ENCODE data around the gene PPP2R5B.

PPP2R5B gene

DNA sequence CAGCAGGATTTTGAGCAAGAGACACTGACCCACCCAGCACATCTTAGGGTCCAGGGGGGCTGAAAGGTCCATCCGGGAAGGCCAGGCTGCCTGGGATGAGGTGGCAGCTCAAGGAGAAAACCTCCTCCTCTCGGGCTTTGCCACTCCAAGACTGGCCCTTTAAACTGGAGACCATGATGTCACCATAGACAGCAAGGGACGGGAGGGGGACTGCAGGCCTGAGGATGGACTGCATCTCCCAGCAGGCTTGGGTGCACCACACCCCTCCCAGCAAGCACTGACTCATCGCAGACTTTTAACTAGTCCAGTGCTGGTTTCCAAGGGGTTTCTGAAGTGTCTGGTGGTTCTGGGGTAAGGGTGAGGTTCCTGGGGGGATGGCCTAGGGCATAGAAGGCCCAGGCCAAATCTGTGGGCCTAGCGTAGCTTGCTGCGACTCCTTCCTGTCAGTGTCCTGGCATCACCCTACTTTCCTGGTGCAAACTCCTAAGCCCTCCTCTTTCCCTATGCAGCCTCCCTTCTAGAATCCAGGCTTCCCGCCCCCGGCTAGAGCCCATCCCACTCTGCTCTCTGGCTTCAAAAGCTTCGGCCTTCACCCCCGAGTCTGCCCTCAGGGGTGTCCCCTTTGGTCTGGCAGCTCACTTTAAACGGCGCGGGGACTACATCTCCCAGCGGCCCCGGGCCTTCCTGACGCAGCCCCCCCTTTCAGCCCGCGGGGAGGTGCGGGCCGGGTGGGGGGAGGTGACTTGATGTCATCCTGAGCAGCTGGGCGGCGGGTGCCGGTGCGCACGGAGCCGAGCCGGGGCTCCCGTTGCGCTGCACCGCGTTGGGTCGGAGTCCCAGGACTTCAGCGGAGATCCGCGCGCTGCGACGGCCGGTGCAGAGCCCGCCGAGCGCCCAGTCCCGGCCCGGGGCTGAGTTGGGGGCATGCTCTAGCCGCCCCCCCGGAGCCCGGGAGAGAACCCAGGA, at the start of gene PPP2R5B (continued):
- TF ChIP-seq KLF16 (tag by site-specific recombination; IDR thresholded peaks at IDR 0.05) (peak; percentile 36; the same call in 1 of the 2 replicates), ZNF211 (tag by site-specific recombination; IDR thresholded peaks at IDR 0.05; ENCODE audit: low read depth) (no peak), ZNF366 (tag by site-specific recombination; conservative IDR thresholded peaks at IDR 0.05) (0 out of 2 replicates have a peak, but pooled peaks have one; percentile 9), ZNF132 (tag by site-specific recombination; IDR thresholded peaks at IDR 0.05; ENCODE audit: borderline replicate concordance) (no peak), ZNF423 (tag by site-specific recombination; IDR thresholded peaks at IDR 0.05) (peak; percentile 68; the same call in 1 of the 2 replicates), KLF10 (tag by site-specific recombination; IDR thresholded peaks at IDR 0.05) (peak; percentile 94), ZNF660 (tag by site-specific recombination; IDR thresholded peaks at IDR 0.05) (peak; percentile 12; the same call in 1 of the 2 replicates), WT1 (tag by site-specific recombination; IDR thresholded peaks at IDR 0.05) (peak; percentile 35), ZNF585B (tag by site-specific recombination; IDR thresholded peaks at IDR 0.05) (no peak), GLIS2 (tag by site-specific recombination; IDR thresholded peaks at IDR 0.05) (peak; percentile 98), ZBTB7A (tag by site-specific recombination; IDR thresholded peaks at IDR 0.05; ENCODE audit: low read depth) (peak; percentile 78; the same call in 1 of the 2 replicates), ZNF626 (tag by site-specific recombination; IDR thresholded peaks at IDR 0.05) (no peak), ZNF174 (tag by site-specific recombination; IDR thresholded peaks at IDR 0.05) (no peak), ZSCAN23 (tag by site-specific recombination; IDR thresholded peaks at IDR 0.05) (0 out of 2 replicates have a peak, but pooled peaks have one; percentile 50), ZNF837 (tag by site-specific recombination; IDR thresholded peaks at IDR 0.05) (no peak), SP2 (tag by site-specific recombination; IDR thresholded peaks at IDR 0.05) (peak; percentile 69), ZNF561 (tag by site-specific recombination; IDR thresholded peaks at IDR 0.05; ENCODE audit: borderline replicate concordance) (0 out of 2 replicates have a peak, but pooled peaks have one; percentile 15), KLF1 (tag by site-specific recombination; IDR thresholded peaks at IDR 0.05) (peak; percentile 83), ZNF223 (tag by site-specific recombination; IDR thresholded peaks at IDR 0.05) (peak; percentile 93), KLF8 (tag by site-specific recombination; IDR thresholded peaks at IDR 0.05) (peak; percentile 74), ZFHX2 (tag by site-specific recombination; conservative IDR thresholded peaks at IDR 0.05) (peak; percentile 47; the same call in 1 of the 2 replicates), ZNF501 (tag by site-specific recombination; IDR thresholded peaks at IDR 0.05) (0 out of 2 replicates have a peak, but pooled peaks have one; percentile 27), YY1 (tag by site-specific recombination; IDR thresholded peaks at IDR 0.05) (0 out of 2 replicates have a peak, but pooled peaks have one; percentile 12), ZNF324 (tag by site-specific recombination; IDR thresholded peaks at IDR 0.05) (peak; percentile 80; the same call in 1 of the 2 replicates), ZNF707 (tag by site-specific recombination; IDR thresholded peaks at IDR 0.05) (no peak)
- TF ChIP-seq, protein P1, sequence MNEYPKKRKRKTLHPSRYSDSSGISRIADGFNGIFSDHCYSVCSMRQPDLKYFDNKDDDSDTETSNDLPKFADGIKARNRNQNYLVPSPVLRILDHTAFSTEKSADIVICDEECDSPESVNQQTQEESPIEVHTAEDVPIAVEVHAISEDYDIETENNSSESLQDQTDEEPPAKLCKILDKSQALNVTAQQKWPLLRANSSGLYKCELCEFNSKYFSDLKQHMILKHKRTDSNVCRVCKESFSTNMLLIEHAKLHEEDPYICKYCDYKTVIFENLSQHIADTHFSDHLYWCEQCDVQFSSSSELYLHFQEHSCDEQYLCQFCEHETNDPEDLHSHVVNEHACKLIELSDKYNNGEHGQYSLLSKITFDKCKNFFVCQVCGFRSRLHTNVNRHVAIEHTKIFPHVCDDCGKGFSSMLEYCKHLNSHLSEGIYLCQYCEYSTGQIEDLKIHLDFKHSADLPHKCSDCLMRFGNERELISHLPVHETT (tag by site-specific recombination; IDR thresholded peaks at IDR 0.05), result peak; percentile 48
- TF ChIP-seq, protein P2, sequence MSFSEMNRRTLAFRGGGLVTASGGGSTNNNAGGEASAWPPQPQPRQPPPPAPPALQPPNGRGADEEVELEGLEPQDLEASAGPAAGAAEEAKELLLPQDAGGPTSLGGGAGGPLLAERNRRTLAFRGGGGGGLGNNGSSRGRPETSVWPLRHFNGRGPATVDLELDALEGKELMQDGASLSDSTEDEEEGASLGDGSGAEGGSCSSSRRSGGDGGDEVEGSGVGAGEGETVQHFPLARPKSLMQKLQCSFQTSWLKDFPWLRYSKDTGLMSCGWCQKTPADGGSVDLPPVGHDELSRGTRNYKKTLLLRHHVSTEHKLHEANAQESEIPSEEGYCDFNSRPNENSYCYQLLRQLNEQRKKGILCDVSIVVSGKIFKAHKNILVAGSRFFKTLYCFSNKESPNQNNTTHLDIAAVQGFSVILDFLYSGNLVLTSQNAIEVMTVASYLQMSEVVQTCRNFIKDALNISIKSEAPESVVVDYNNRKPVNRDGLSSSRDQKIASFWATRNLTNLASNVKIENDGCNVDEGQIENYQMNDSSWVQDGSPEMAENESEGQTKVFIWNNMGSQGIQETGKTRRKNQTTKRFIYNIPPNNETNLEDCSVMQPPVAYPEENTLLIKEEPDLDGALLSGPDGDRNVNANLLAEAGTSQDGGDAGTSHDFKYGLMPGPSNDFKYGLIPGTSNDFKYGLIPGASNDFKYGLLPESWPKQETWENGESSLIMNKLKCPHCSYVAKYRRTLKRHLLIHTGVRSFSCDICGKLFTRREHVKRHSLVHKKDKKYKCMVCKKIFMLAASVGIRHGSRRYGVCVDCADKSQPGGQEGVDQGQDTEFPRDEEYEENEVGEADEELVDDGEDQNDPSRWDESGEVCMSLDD (tag by site-specific recombination; IDR thresholded peaks at IDR 0.05), result peak; percentile 98
- TF ChIP-seq, protein P3, sequence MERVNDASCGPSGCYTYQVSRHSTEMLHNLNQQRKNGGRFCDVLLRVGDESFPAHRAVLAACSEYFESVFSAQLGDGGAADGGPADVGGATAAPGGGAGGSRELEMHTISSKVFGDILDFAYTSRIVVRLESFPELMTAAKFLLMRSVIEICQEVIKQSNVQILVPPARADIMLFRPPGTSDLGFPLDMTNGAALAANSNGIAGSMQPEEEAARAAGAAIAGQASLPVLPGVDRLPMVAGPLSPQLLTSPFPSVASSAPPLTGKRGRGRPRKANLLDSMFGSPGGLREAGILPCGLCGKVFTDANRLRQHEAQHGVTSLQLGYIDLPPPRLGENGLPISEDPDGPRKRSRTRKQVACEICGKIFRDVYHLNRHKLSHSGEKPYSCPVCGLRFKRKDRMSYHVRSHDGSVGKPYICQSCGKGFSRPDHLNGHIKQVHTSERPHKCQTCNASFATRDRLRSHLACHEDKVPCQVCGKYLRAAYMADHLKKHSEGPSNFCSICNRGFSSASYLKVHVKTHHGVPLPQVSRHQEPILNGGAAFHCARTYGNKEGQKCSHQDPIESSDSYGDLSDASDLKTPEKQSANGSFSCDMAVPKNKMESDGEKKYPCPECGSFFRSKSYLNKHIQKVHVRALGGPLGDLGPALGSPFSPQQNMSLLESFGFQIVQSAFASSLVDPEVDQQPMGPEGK (tag by site-specific recombination; IDR thresholded peaks at IDR 0.05), result peak; percentile 97
- TF ChIP-seq, protein P4, sequence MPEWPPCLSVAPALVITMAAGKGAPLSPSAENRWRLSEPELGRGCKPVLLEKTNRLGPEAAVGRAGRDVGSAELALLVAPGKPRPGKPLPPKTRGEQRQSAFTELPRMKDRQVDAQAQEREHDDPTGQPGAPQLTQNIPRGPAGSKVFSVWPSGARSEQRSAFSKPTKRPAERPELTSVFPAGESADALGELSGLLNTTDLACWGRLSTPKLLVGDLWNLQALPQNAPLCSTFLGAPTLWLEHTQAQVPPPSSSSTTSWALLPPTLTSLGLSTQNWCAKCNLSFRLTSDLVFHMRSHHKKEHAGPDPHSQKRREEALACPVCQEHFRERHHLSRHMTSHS (tag by site-specific recombination; IDR thresholded peaks at IDR 0.05), result no peak
- TF ChIP-seq, protein P5, sequence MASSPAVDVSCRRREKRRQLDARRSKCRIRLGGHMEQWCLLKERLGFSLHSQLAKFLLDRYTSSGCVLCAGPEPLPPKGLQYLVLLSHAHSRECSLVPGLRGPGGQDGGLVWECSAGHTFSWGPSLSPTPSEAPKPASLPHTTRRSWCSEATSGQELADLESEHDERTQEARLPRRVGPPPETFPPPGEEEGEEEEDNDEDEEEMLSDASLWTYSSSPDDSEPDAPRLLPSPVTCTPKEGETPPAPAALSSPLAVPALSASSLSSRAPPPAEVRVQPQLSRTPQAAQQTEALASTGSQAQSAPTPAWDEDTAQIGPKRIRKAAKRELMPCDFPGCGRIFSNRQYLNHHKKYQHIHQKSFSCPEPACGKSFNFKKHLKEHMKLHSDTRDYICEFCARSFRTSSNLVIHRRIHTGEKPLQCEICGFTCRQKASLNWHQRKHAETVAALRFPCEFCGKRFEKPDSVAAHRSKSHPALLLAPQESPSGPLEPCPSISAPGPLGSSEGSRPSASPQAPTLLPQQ (tag by site-specific recombination; IDR thresholded peaks at IDR 0.05), result peak; percentile 83

Measured in HEK293 (cell line).